Prostate gland (tissue), 2 donors: ENCODE results near the gene TREX2. TPM values are rescaled to one million over a fixed set of nuclear protein-coding genes. Genes with fewer than 3 reads are reported as not detected.

Experiments used
- DNase-seq: peaks from one replicate; pipeline ENCODE4 v3.0.0-alpha.2; 2019; ENCODE audit warnings: low spot score
- H3K27ac ChIP-seq, 2 donors: fragments of 200-600 bp; sonication (generic); 2 replicates each; pipeline ENCODE4 v1.5.1; 2017 to 2019
- H3K27me3 ChIP-seq: fragments of 200-600 bp; sonication (generic); replicated peaks from 2 replicates; pipeline ENCODE4 v1.5.1; 2019; ENCODE audit not compliant: insufficient read depth
- H3K36me3 ChIP-seq, 2 donors: fragments of 200-600 bp; sonication (generic); 1 replicate in 1 of 2; 2 replicates in 1 of 2; pipeline versions ENCODE4 v1.5.1 to v1.8.1; 2017 to 2019
- H3K4me1 ChIP-seq: fragments of 200-600 bp; sonication (generic); replicated peaks from 2 replicates; pipeline ENCODE4 v1.5.1; 2019
- H3K4me3 ChIP-seq, 2 donors: fragments of 200-600 bp; sonication (generic); 2 replicates each; pipeline ENCODE4 v1.5.1; 2017 to 2019
- H3K9me3 ChIP-seq: fragments of 200-600 bp; sonication (generic); 2 replicates; pipeline ENCODE4 v1.5.1; 2017
- POLR2A ChIP-seq: fragments of 450-650 bp; IDR thresholded peaks from one replicate; pipeline ENCODE4 v1.6.1; 2016; ENCODE audit warnings: antibody characterized with exemption, mild to moderate bottlenecking
- POLR2AphosphoS5 ChIP-seq: sonication (generic); formaldehyde crosslinking; IDR thresholded peaks from one replicate; pipeline ENCODE4 v1.6.1; 2017; ENCODE audit warnings: antibody characterized with exemption
- WGBS: methylation state at CpG from one replicate; pipeline ENCODE4 v1.1.5; 2018; 5-methylcytosine and 5-hydroxymethylcytosine counted together
- intact Hi-C: fragments of 100-400 bp; cut with DNase I; formaldehyde crosslinking; loops from one replicate; pipeline ENCODE4 v1.14.2; 2022
- total RNA-seq, 2 donors: library from RNA; depleted of rRNA; stranded (reverse); fragments of >200 nt; gene quantifications; one replicate each; pipeline ENCODE4 v1.1.0, GENCODE V29; 2016
- TF ChIP-seq, protein P1 (sequence below), 4 experiments: fragments of 200-600 bp in 2 of 4; fragments of 450-650 bp in 2 of 4; sonication (generic) in 2 of 4; IDR thresholded peaks; 1 replicate in 3 of 4; 2 replicates in 1 of 4; pipeline ENCODE4 v1.5.1; 2016 to 2019; ENCODE audit warnings: antibody characterized with exemption in 4 of 4, mild to moderate bottlenecking in 2 of 4, moderate library complexity in 2 of 4

Gene TREX2
- total RNA-seq, 2 donors from 2014 or later: 5.8 to 6.3 TPM

DNA sequence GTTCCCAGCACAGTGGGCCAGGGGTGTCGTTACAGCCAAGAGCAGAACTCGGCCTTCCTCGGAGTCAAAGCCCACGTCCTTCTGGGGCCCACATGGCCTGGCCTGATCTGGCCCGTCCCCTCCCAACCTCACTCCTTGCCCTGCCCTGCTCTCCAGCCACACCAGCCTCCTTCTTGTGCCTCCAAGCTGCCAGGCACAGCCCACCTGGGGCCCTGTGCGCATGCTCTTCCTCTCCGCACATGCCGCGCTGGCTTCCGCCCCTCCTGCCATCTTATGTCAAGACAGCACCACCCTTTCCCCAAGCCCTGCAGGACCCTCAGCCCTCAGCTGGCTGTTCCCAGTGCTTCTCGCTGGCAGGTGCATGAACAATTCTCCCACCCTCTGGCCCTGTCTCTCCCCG, 17.7 kb upstream of the TREX2 start:
- TF ChIP-seq POLR2A (no peak), POLR2AphosphoS5 (no peak)
- TF ChIP-seq, protein P1, sequence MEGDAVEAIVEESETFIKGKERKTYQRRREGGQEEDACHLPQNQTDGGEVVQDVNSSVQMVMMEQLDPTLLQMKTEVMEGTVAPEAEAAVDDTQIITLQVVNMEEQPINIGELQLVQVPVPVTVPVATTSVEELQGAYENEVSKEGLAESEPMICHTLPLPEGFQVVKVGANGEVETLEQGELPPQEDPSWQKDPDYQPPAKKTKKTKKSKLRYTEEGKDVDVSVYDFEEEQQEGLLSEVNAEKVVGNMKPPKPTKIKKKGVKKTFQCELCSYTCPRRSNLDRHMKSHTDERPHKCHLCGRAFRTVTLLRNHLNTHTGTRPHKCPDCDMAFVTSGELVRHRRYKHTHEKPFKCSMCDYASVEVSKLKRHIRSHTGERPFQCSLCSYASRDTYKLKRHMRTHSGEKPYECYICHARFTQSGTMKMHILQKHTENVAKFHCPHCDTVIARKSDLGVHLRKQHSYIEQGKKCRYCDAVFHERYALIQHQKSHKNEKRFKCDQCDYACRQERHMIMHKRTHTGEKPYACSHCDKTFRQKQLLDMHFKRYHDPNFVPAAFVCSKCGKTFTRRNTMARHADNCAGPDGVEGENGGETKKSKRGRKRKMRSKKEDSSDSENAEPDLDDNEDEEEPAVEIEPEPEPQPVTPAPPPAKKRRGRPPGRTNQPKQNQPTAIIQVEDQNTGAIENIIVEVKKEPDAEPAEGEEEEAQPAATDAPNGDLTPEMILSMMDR (IDR thresholded peaks at IDR 0.05): no peak
- no peak for DNase-seq
- 59% methylated on average over 12 of the region's 12 CpGs for WGBS

DNA sequence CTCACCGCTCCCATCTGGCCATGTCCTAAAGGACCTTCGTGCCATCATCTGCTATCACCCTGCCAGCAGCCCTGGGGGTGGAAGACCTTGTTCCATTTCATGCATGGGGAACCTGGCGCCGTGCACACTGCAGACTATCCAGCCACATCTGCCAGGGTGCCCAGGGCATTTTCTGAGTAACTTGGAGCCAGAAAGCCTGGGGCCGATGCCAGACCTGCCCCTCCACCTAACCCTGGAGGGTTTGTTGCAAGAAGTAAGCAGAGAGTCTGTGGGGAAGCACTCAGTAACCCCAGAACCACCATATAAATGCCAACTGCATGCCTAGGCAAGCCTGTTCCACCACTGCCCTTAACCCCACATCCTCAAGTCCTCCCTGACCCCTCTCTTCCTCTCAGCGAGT, 17.2 kb upstream of the TREX2 start:
- H3K4me1 ChIP-seq: no peaks in the 10 kb centered on the region
- H3K4me3 ChIP-seq: no peak overlapping the region
- TF ChIP-seq POLR2AphosphoS5: no peak
- no peak for DNase-seq
- no peak overlapping the region for H3K27ac ChIP-seq
- H3K9me3 ChIP-seq: no peaks in the 10 kb centered on the region
- no peaks in the 10 kb centered on the region for H3K27me3 ChIP-seq
- 48% methylated on average over 3 of the region's 6 CpGs for WGBS
- intact Hi-C loops: no loop called here
- H3K36me3 ChIP-seq: no peaks in the 10 kb centered on the region

More for the DNA sequence above, 17.7 kb upstream of the TREX2 start:
- Histone ChIP-seq H3K27me3 (no peaks in the 10 kb centered on the region), H3K4me3 (no peak overlapping the region), H3K36me3 (no peaks in the 10 kb centered on the region), H3K4me1 (no peaks in the 10 kb centered on the region), H3K9me3 (no peaks in the 10 kb centered on the region), H3K27ac (no peak overlapping the region)
- intact Hi-C loops: no loop called here

DNA sequence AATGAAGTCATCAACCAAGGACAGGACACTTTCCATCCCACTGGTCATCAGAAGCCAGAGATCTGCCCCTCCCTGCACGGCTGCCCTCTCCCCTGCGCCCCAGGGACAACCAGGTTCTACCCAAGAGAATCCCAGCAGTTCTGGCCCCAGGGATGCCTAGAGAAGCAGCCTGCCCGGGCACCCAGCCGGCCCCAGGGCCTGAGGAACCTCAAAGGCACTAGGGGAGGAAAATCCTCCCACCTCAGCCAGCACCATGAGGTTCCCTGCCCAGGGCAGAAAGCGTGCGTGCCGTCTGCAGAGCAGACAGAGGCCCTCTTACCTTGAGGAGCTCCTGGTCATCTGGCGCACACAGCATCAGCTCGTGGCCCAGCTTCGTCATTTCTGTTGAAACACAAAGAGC, 16.4 kb upstream of the TREX2 start:
- DNase-seq: no peak
- TF ChIP-seq, protein P1 (IDR thresholded peaks at IDR 0.05): no peak
- TF ChIP-seq POLR2A (no peak), POLR2AphosphoS5 (no peak)
- no peak overlapping the region for H3K27ac ChIP-seq
- H3K4me1 ChIP-seq: no peaks in the 10 kb centered on the region
- H3K9me3 ChIP-seq: no peaks in the 10 kb centered on the region
- no peak overlapping the region for H3K4me3 ChIP-seq
- WGBS: no CpG with 5 or more reads among the region's 10 CpGs
- intact Hi-C loops: no loop called here
- no peaks in the 10 kb centered on the region for H3K36me3 ChIP-seq
- H3K27me3 ChIP-seq: no peaks in the 10 kb centered on the region

DNA sequence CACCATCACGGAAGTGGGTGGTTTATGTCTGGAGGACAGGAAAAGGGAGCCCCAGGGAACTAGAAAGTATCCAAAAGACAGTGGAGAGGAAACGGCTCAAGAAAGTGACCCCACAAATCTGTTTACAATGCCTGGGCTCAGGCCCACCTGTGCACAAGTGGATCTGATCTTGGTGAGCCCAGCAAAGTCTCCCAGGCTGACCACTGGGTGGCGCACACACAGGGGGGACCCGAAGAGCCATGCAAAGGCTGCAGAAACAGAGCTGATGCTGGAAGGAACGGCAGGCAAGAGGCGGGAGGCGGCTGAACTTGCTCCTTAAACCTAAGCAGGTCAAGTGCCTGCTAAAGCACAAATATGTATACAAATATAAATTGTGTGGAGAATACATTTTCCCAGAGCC, 15.0 kb upstream of the TREX2 start:
- Histone ChIP-seq H3K27ac (no peak overlapping the region), H3K4me1 (no peaks in the 10 kb centered on the region), H3K27me3 (no peaks in the 10 kb centered on the region), H3K9me3 (no peaks in the 10 kb centered on the region), H3K36me3 (no peaks in the 10 kb centered on the region), H3K4me3 (no peak overlapping the region)
- 47% methylated on average over 7 of the region's 7 CpGs for WGBS
- TF ChIP-seq, protein P1 (IDR thresholded peaks at IDR 0.05): peak in 2 of 4 experiments; percentile 30 to 34
- TF ChIP-seq POLR2A (no peak), POLR2AphosphoS5 (no peak)
- no peak for DNase-seq
- intact Hi-C loops: no loop called here

DNA sequence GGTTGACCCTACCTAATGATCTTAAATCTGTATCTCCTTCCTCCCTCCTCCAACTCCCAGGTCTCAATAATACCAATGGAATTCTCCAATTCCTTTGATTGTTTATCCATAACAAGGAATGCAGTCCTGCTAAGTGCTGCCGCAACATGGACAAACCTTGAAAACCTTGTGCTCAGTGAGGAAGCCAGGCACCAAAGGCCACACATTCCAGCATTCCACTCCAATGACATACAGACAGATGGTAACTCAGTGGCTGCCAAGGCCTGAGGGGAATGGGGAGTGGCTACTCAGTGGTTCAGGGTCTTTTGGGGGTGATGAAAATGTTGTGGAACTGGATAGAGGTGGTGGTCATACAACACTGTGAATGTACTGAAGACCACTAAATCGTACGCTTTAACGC, 14.1 kb upstream of the TREX2 start:
- H3K4me3 ChIP-seq: no peak overlapping the region
- TF ChIP-seq POLR2A: no peak
- TF ChIP-seq, protein P1 (IDR thresholded peaks at IDR 0.05): no peak
- no peak for TF ChIP-seq POLR2AphosphoS5
- DNase-seq: no peak
- no peaks in the 10 kb centered on the region for H3K9me3 ChIP-seq
- WGBS: 91% methylated on average over 4 of the region's 4 CpGs
- H3K27ac ChIP-seq: no peak overlapping the region
- no peaks in the 10 kb centered on the region for H3K4me1 ChIP-seq
- no peaks in the 10 kb centered on the region for H3K27me3 ChIP-seq
- no peaks in the 10 kb centered on the region for H3K36me3 ChIP-seq
- intact Hi-C loops: no loop called here
